HEK293 (cell line): ENCODE results near the gene PID1.

Experiments used
- CTCF ChIA-PET: fragments of 350-600 bp; formaldehyde crosslinking; extraction: SDS; loops from one replicate; lab custom pipeline; 2021; ENCODE audit warnings: antibody characterized with exemption; lab: Yijun Ruan, JAX
- POLR2A ChIA-PET: fragments of 300-600 bp; formaldehyde crosslinking; extraction: SDS; loops from one replicate; lab custom pipeline; 2020; ENCODE audit warnings: antibody characterized with exemption, inconsistent platforms; lab: Yijun Ruan, JAX
- H3K27ac ChIP-seq: fragments of 200-500 bp; sonication (Bioruptor generic); 2 replicates; pipeline ENCODE4 v1.5.1; 2014; ENCODE audit warnings: low read depth, low read length, control low read depth, inconsistent platforms; ENCODE audit errors: extremely low read depth
- H3K36me3 ChIP-seq, 2 experiments: fragments of 200-500 bp in 1 of 2; sonication (Bioruptor generic) in 1 of 2; 1 replicate in 1 of 2; 2 replicates in 1 of 2; pipeline ENCODE4 v1.5.1; 2014 to 2017; ENCODE audit warnings: inconsistent platforms in 2 of 2, low read length in 2 of 2; ENCODE audit not compliant: control insufficient read depth in 2 of 2, insufficient read depth in 1 of 2
- H3K4me1 ChIP-seq: fragments of 200-500 bp; sonication (Bioruptor generic); 2 replicates; pipeline ENCODE4 v1.5.1; 2014; ENCODE audit warnings: mild to moderate bottlenecking, low read length, inconsistent platforms; ENCODE audit not compliant: control insufficient read depth, insufficient read depth
- H3K4me3 ChIP-seq: 2 replicates; pipeline ENCODE4 v1.5.1; 2011; ENCODE audit warnings: low read depth, mild to moderate bottlenecking, control low read depth, low read length, moderate library complexity
- H3K9me3 ChIP-seq: fragments of 200-500 bp; sonication (Bioruptor generic); 2 replicates; pipeline ENCODE4 v1.5.1; 2014; ENCODE audit warnings: low read depth, low read length, inconsistent platforms; ENCODE audit not compliant: control insufficient read depth, insufficient read depth
- BCL11A ChIP-seq: fragments of 450-650 bp; formaldehyde crosslinking; IDR thresholded peaks from 2 replicates; pipeline ENCODE4 v1.5.1; 2016; ENCODE audit warnings: low read depth, missing biosample characterization, missing genetic modification characterization
- CTCF ChIP-seq: fragments of 450-650 bp; formaldehyde crosslinking; IDR thresholded peaks from 2 replicates; pipeline ENCODE4 v1.5.1; 2016; ENCODE audit warnings: missing biosample characterization, missing genetic modification characterization
- IKZF3 ChIP-seq: fragments of 450-650 bp; IDR thresholded peaks from 2 replicates; pipeline ENCODE4 v1.5.0; 2018; ENCODE audit warnings: missing biosample characterization, mild to moderate bottlenecking, missing genetic modification characterization, moderate library complexity
- ZBTB8A ChIP-seq: fragments of 450-650 bp; formaldehyde crosslinking; IDR thresholded peaks from 2 replicates; pipeline ENCODE4 v1.5.1; 2016; ENCODE audit warnings: missing biosample characterization, missing genetic modification characterization
- ZFHX2 ChIP-seq: fragments of 450-650 bp; formaldehyde crosslinking; conservative IDR thresholded peaks from 2 replicates; pipeline ENCODE4 v1.5.1; 2016; ENCODE audit warnings: missing biosample characterization, missing genetic modification characterization
- ZNF121 ChIP-seq: fragments of 450-650 bp; formaldehyde crosslinking; IDR thresholded peaks from 2 replicates; pipeline ENCODE4 v1.5.1; 2016; ENCODE audit warnings: missing biosample characterization, missing genetic modification characterization
- ZNF138 ChIP-seq: fragments of 450-650 bp; formaldehyde crosslinking; IDR thresholded peaks from 2 replicates; pipeline ENCODE4 v1.5.1; 2016; ENCODE audit warnings: missing biosample characterization, missing genetic modification characterization, borderline replicate concordance
- ZNF266 ChIP-seq: fragments of 450-650 bp; formaldehyde crosslinking; IDR thresholded peaks from 2 replicates; pipeline ENCODE4 v1.5.1; 2016; ENCODE audit warnings: missing biosample characterization, missing genetic modification characterization, low read depth
- ZNF350 ChIP-seq: fragments of 450-650 bp; formaldehyde crosslinking; IDR thresholded peaks from 2 replicates; pipeline ENCODE4 v1.5.0; 2017; ENCODE audit warnings: missing biosample characterization, mild to moderate bottlenecking, missing genetic modification characterization
- ZNF501 ChIP-seq: fragments of 450-650 bp; formaldehyde crosslinking; IDR thresholded peaks from 2 replicates; pipeline ENCODE4 v1.5.1; 2016; ENCODE audit warnings: missing biosample characterization, missing genetic modification characterization
- ZNF513 ChIP-seq: fragments of 450-650 bp; IDR thresholded peaks from 2 replicates; pipeline ENCODE4 v1.5.1; 2018; ENCODE audit warnings: missing biosample characterization, missing genetic modification characterization
- ZNF544 ChIP-seq: fragments of 450-650 bp; formaldehyde crosslinking; IDR thresholded peaks from 2 replicates; pipeline ENCODE4 v1.5.0; 2017; ENCODE audit warnings: missing biosample characterization, missing genetic modification characterization
- ZNF777 ChIP-seq: fragments of 450-650 bp; formaldehyde crosslinking; IDR thresholded peaks from 2 replicates; pipeline ENCODE4 v1.5.1; 2017; ENCODE audit warnings: missing biosample characterization, missing genetic modification characterization, borderline replicate concordance
- ZNF830 ChIP-seq: fragments of 450-650 bp; IDR thresholded peaks from 2 replicates; pipeline ENCODE4 v1.5.0; 2018; ENCODE audit warnings: missing biosample characterization, missing genetic modification characterization, low read depth, mild to moderate bottlenecking, moderate library complexity

The PID1 gene

GRCh38 chr2:229098801-229099200 lies 172.3 kb downstream of the PID1 start (continued):
- TF ChIP-seq ZNF513 (tag by site-specific recombination) (no peak), ZBTB8A (no peak), ZNF830 (tag by site-specific recombination) (no peak), ZNF777 (tag by site-specific recombination) (no peak)

- TF ChIP-seq ZNF350 (tag by site-specific recombination) (no peak), ZNF501 (no peak), CTCF (tag by site-specific recombination) (no peak), BCL11A (tag by site-specific recombination) (no peak)
- TF ChIP-seq, all 188 proteins: peak for 0
- Histone ChIP-seq H3K36me3 (no peaks in the 10 kb centered on the region), H3K9me3 (no peaks in the 10 kb centered on the region), H3K4me1 (no peaks in the 10 kb centered on the region), H3K4me3 (no peak overlapping the region), H3K27ac (no peak overlapping the region)
- POLR2A ChIA-PET: no interaction called here
- CTCF ChIA-PET: interaction anchor here (0.6 to 1.0 kb wide), 4 partner anchors 9 to 178 kb away, joined by 3 to 5 read pairs (median 4); no protein-coding TSS in a partner anchor
Measured at GRCh38 chr2:229096409-229097066, 174.5 kb downstream of the PID1 start.

GRCh38 chr2:229095472-229095871 lies 175.6 kb downstream of the PID1 start:
- H3K27ac ChIP-seq: no peak overlapping the region
- no peak overlapping the region for H3K4me3 ChIP-seq
- no peaks in the 10 kb centered on the region for H3K4me1 ChIP-seq
- no peaks in the 10 kb centered on the region for H3K9me3 ChIP-seq
- no peaks in the 10 kb centered on the region for H3K36me3 ChIP-seq
- CTCF ChIA-PET: interaction anchor here (1.0 kb wide), 1 partner anchor 8 kb away, joined by 5 read pairs; no protein-coding TSS in a partner anchor
- TF ChIP-seq ZNF138 (tag by site-specific recombination): no peak
- no peak for TF ChIP-seq ZNF544 (tag by site-specific recombination)
- TF ChIP-seq, all 188 proteins: peak for 0
- POLR2A ChIA-PET: no interaction called here

- Histone ChIP-seq H3K36me3 (no peaks in the 10 kb centered on the region), H3K27ac (no peak overlapping the region), H3K4me3 (no peak overlapping the region), H3K4me1 (no peaks in the 10 kb centered on the region), H3K9me3 (no peaks in the 10 kb centered on the region)
- ChIA-PET POLR2A (no interaction called here), CTCF (no interaction called here)
- TF ChIP-seq IKZF3 (no peak), ZNF266 (tag by site-specific recombination) (no peak), ZNF121 (tag by site-specific recombination) (no peak), ZFHX2 (no peak)
- TF ChIP-seq, all 188 proteins: peak for 0
Measured at GRCh38 chr2:229090225-229090624, 180.9 kb downstream of the PID1 start.
